NCI-H2227 treated with DMSO at 0.1 percent for 48 hours (cell line): ENCODE data around the gene SLC18B1.
"Not testable (repeated sequence)": the region's sequence is repeated elsewhere in the genome, so short reads cannot be mapped to it uniquely, and the experiment has no call there.

Source experiments
- DNase-seq: peaks from one replicate; lab custom pipeline; 2025; lab: John Stamatoyannopoulos, UW

The SLC18B1 gene

GRCh38 chr6:132798869-132799538 lies 567 bp upstream of the SLC18B1 start:
- no peak for DNase-seq

GRCh38 chr6:132795461-132795860 lies 3.0 kb downstream of the SLC18B1 start:
- DNase-seq = no peak

GRCh38 chr6:132792510-132792909 lies 5.9 kb downstream of the SLC18B1 start:
- DNase-seq = no peak

GRCh38 chr6:132790450-132790849 lies 8.0 kb downstream of the SLC18B1 start:
- no peak for DNase-seq

GRCh38 chr6:132789396-132789776 lies 9.1 kb downstream of the SLC18B1 start:
- no peak for DNase-seq

- no peak for DNase-seq
These were observed 9.6 kb downstream of the SLC18B1 start for GRCh38 chr6:132788658-132789395.

- DNase-seq = no peak
These were observed 12.5 kb downstream of the SLC18B1 start for GRCh38 chr6:132785936-132786335.

- no peak for DNase-seq
These were observed 17.6 kb downstream of the SLC18B1 start for GRCh38 chr6:132780770-132781371.

- not testable (repeated sequence) for DNase-seq
These were observed 20.6 kb downstream of the SLC18B1 start for GRCh38 chr6:132777881-132778280.

GRCh38 chr6:132768051-132768517 lies 30.4 kb downstream of the SLC18B1 start:
- DNase-seq = no peak

- no peak for DNase-seq
These were observed 32.9 kb downstream of the SLC18B1 start for GRCh38 chr6:132765560-132765959.

GRCh38 chr6:132764370-132764769 lies 34.1 kb downstream of the SLC18B1 start:
- DNase-seq = no peak

- no peak for DNase-seq
These were observed 35.2 kb downstream of the SLC18B1 start for GRCh38 chr6:132763269-132763668.

- DNase-seq = no peak
These were observed 38.2 kb downstream of the SLC18B1 start for GRCh38 chr6:132760256-132760655.

- no peak for DNase-seq
These were observed 39.7 kb downstream of the SLC18B1 start for GRCh38 chr6:132758689-132759088.

- DNase-seq = no peak
These were observed 46.2 kb downstream of the SLC18B1 start for GRCh38 chr6:132752255-132752654.

- DNase-seq = no peak
These were observed 46.6 kb downstream of the SLC18B1 start for GRCh38 chr6:132751828-132752227.

GRCh38 chr6:132751306-132751705 lies 47.1 kb downstream of the SLC18B1 start:
- no peak for DNase-seq

GRCh38 chr6:132750455-132751248 lies 47.8 kb downstream of the SLC18B1 start:
- DNase-seq = no peak

- DNase-seq = no peak
These were observed 49.3 kb downstream of the SLC18B1 start for GRCh38 chr6:132749111-132749510.

- DNase-seq = no peak
These were observed 50.0 kb downstream of the SLC18B1 start for GRCh38 chr6:132748446-132748845.

- DNase-seq = no peak
These were observed 52.4 kb downstream of the SLC18B1 start for GRCh38 chr6:132746048-132746447.
